HFFc6 (cell line): ENCODE measurements around the gene EVC2. TPM values are rescaled to one million over a fixed set of nuclear protein-coding genes. Genes with fewer than 3 reads are reported as not detected.
A peak's percentile ranks its signal among the peaks of the same experiment; 100 is the strongest.

Experiments used
- DNase-seq: peaks from one replicate; pipeline ENCODE4 v3.0.0-alpha.2; 2018
- H3K27ac Mint-ChIP-seq: 2 replicates; pipeline ENCODE4 v1.8.0; 2020; ENCODE audit warnings: mild to moderate bottlenecking, mixed read lengths
- H3K27me3 Mint-ChIP-seq: 2 replicates; pipeline ENCODE4 v1.8.0; 2021; ENCODE audit warnings: mild to moderate bottlenecking, moderate library complexity, mixed read lengths; ENCODE audit not compliant: insufficient read depth
- H3K36me3 Mint-ChIP-seq: 2 replicates; pipeline ENCODE4 v1.8.0; 2021; ENCODE audit warnings: low read depth, mixed read lengths
- H3K4me1 Mint-ChIP-seq: 2 replicates; pipeline ENCODE4 v1.8.0; 2020; ENCODE audit warnings: low read depth, mixed read lengths
- H3K4me3 Mint-ChIP-seq: 2 replicates; pipeline ENCODE4 v1.8.0; 2020; ENCODE audit warnings: mild to moderate bottlenecking, moderate library complexity, mixed read lengths
- H3K9me3 Mint-ChIP-seq: 2 replicates; pipeline ENCODE4 v1.8.0; 2020; ENCODE audit warnings: mild to moderate bottlenecking, mixed read lengths
- CTCF ChIP-seq: fragments of 200-600 bp; sonication (generic); IDR thresholded peaks from 2 replicates; pipeline ENCODE4 v1.5.0; 2021; ENCODE audit warnings: antibody characterized with exemption, mild to moderate bottlenecking
- total RNA-seq, 6 experiments: library from RNA; stranded (reverse); fragmentation: NEBNext Ultra II Directional; extraction: Animal tissue kit (Norgen Biotek cat#: 25700); gene quantifications; 2 replicates in 1 of 6; 3 replicates in 5 of 6; pipeline ENCODE4 v1.2.3, GENCODE V29; 2021

The EVC2 gene
- total RNA-seq, 6 experiments from 2014 or later, result 3.0 to 4.1 (median 3.8) TPM

GRCh38 chr4:5636766-5637670 lies 71.3 kb downstream of the EVC2 start:
- Mint-ChIP-seq H3K9me3 (no peaks in the 10 kb centered on the region), H3K4me1 (peaks cover 69% of the 10 kb centered on the region), H3K27me3 (peaks cover 1% of the 10 kb centered on the region; the same call in 1 of the 2 replicates), H3K27ac (peak overlapping the region; percentile 99), H3K36me3 (peaks cover 36% of the 10 kb centered on the region), H3K4me3 (no peak overlapping the region)
- 0 out of 2 replicates have a peak, but pooled peaks have one; percentile 9 for TF ChIP-seq CTCF
- no peak for DNase-seq

GRCh38 chr4:5635826-5636195 lies 72.5 kb downstream of the EVC2 start:
- Mint-ChIP-seq H3K27ac (peak overlapping the region; percentile 99), H3K9me3 (no peaks in the 10 kb centered on the region), H3K36me3 (peaks cover 39% of the 10 kb centered on the region), H3K27me3 (peaks cover 2% of the 10 kb centered on the region; the same call in 1 of the 2 replicates), H3K4me1 (peaks cover 66% of the 10 kb centered on the region), H3K4me3 (peak overlapping the region; percentile 69)
- no peak for TF ChIP-seq CTCF
- peak; percentile 89 for DNase-seq

- Mint-ChIP-seq H3K27ac (no peak overlapping the region), H3K4me1 (peaks cover 33% of the 10 kb centered on the region)
- DNase-seq, result no peak
Measured at GRCh38 chr4:5632571-5632970, 75.8 kb downstream of the EVC2 start.

GRCh38 chr4:5632066-5632440 lies 76.3 kb downstream of the EVC2 start:
- peaks cover 28% of the 10 kb centered on the region for H3K4me1 Mint-ChIP-seq
- H3K27ac Mint-ChIP-seq, result no peak overlapping the region

More at GRCh38 chr4:5632571-5632970, 75.8 kb downstream of the EVC2 start:
- H3K4me3 Mint-ChIP-seq, result no peak overlapping the region
- H3K36me3 Mint-ChIP-seq, result peaks cover 32% of the 10 kb centered on the region
- no peak for TF ChIP-seq CTCF
- H3K9me3 Mint-ChIP-seq, result no peaks in the 10 kb centered on the region
- H3K27me3 Mint-ChIP-seq, result peaks cover 2% of the 10 kb centered on the region; the same call in 1 of the 2 replicates

More at GRCh38 chr4:5632066-5632440, 76.3 kb downstream of the EVC2 start:
- TF ChIP-seq CTCF, result no peak
- Mint-ChIP-seq H3K36me3 (peaks cover 34% of the 10 kb centered on the region), H3K4me3 (no peak overlapping the region), H3K27me3 (peaks cover 2% of the 10 kb centered on the region; the same call in 1 of the 2 replicates), H3K9me3 (no peaks in the 10 kb centered on the region)
- no peak for DNase-seq
